Measurements from ENCODE around the gene CBR1. TPM values are rescaled to one million over a fixed set of nuclear protein-coding genes. Genes with fewer than 3 reads are reported as not detected.

The CBR1 gene
- total and polyA plus RNA-seq, 2 donors (not counting 3 experiments of a cell fraction or from before 2014, with no cell fraction given) = 41.3 to 124 TPM

- DNase-seq (ENCODE audit: low read depth, low spot score) = no peak
- Histone ChIP-seq H4K20me1 (replicated peaks; ENCODE audit: control insufficient read depth, extremely low read depth, insufficient read depth, low read length) (no peaks in the 10 kb centered on the region), H3K27ac (ENCODE audit: insufficient read depth, low read depth, low read length) (no peak overlapping the region), H3K4me3 (replicated peaks in 1 of 3; ENCODE audit: insufficient read depth in 1 of 3, low read depth in 1 of 3, low read length in 3 of 3) (no peak overlapping the region), H3K9me1 (replicated peaks; ENCODE audit: control insufficient read depth, extremely low read depth, insufficient read depth, low read length) (no peaks in the 10 kb centered on the region), H3K4me2 (ENCODE audit: insufficient read depth, low read length) (no peak overlapping the region), H3K36me3 (ENCODE audit: control insufficient read depth in 2 of 2, extremely low read depth in 1 of 2, insufficient read depth in 2 of 2, low read length in 2 of 2) (no peaks in the 10 kb centered on the region), H3K4me1 (ENCODE audit: control insufficient read depth, extremely low read depth, insufficient read depth, low read length) (no peaks in the 10 kb centered on the region), H3K79me2 (ENCODE audit: control insufficient read depth, insufficient read depth, low read length) (no peaks in the 10 kb centered on the region), H2AFZ (ENCODE audit: low read depth, low read length) (no peak overlapping the region), H3K27me3 (ENCODE audit: control insufficient read depth in 2 of 2, insufficient read depth in 2 of 2, low read length in 2 of 2) (peaks cover 4 to 5% of the 10 kb centered on the region in 2 experiments), H3K9me3 (replicated peaks; ENCODE audit: control insufficient read depth, insufficient read depth, low read length) (peaks cover 5% of the 10 kb centered on the region), H3K9ac (replicated peaks; ENCODE audit: extremely low read depth, insufficient read depth, low read length) (no peak overlapping the region)
- CTCF ChIA-PET = interaction anchor here (1.0 kb wide), 1 partner anchor 15 kb away, joined by 3 read pairs; no protein-coding TSS in a partner anchor
- dilution Hi-C loops (cut with MboI; ENCODE audit: extremely low pct_ligation_motif_present, low sequenced_read_pairs) (no loop called here), intact Hi-C loops (cut with micrococcal nuclease) (no loop called here)
- FAIRE-seq = no peak
- TF ChIP-seq CTCF (IDR thresholded peaks at IDR 0.05; ENCODE audit: extremely low read depth in 1 of 2, insufficient read depth in 1 of 2, low read depth in 1 of 2, low read length in 2 of 2) (no peak), POLR2A (IDR thresholded peaks at IDR 0.05; ENCODE audit: low read depth, low read length) (no peak), MYC (IDR thresholded peaks at IDR 0.05; ENCODE audit: low read depth, low read length) (no peak), EZH2 (IDR thresholded peaks at IDR 0.05; ENCODE audit: borderline replicate concordance, low read depth, low read length, severe bottlenecking) (no peak), POLR2AphosphoS5 (IDR thresholded peaks at IDR 0.05; ENCODE audit: insufficient read depth, low read depth, low read length) (no peak), FOS (IDR thresholded peaks at IDR 0.05; ENCODE audit: borderline replicate concordance, insufficient read depth, low read length) (no peak), JUN (IDR thresholded peaks at IDR 0.05; ENCODE audit: borderline replicate concordance, insufficient read depth, insufficient read length, low read depth) (no peak), GATA2 (IDR thresholded peaks at IDR 0.05; ENCODE audit: insufficient read depth, insufficient read length, low read depth, low read length) (no peak)
- POLR2A ChIA-PET = no interaction called here
- no TSS peak for BruUV-seq (replicated peaks)
Observed at GRCh38 chr21:36089946-36090345, 20.1 kb downstream of the CBR1 start.

All from endothelial cell of umbilical vein (primary cell).